ENCODE measurements around the gene CST2. TPM values are rescaled to one million over a fixed set of nuclear protein-coding genes. Genes with fewer than 3 reads are reported as not detected.
"Not testable (repeated sequence)": the region's sequence is repeated elsewhere in the genome, so short reads cannot be mapped to it uniquely, and the experiment has no call there.

The CST2 gene
- total RNA-seq, 3 donors from 2014 or later = not detected

DNA sequence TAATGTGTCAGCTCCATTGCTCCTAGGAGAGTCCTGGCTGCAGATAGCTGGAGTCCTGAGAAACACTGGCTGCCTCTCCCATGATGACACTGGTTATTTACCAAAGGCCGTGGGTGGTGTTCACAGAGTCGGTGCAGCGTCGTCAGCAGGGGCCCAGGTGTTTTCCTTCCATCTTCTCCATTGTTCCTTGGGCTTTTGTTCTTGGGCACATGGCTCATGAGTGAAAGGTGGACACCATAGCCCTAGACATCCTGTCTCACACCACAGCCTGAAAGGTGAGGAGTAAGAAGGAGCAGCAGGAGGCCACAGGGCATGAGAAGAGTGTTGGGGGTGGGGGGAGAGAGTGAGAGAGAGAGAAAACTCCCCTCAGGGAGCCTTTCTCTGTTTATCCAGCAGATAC lies 43.9 kb upstream of the CST2 start:
- intact Hi-C loops (cut with DNase I; ENCODE audit: low total_unique reads) = no loop called here
- DNase-seq (ENCODE audit: low spot score in 2 of 2) = no peak
- no peak overlapping the region for H3K27ac ChIP-seq

DNA sequence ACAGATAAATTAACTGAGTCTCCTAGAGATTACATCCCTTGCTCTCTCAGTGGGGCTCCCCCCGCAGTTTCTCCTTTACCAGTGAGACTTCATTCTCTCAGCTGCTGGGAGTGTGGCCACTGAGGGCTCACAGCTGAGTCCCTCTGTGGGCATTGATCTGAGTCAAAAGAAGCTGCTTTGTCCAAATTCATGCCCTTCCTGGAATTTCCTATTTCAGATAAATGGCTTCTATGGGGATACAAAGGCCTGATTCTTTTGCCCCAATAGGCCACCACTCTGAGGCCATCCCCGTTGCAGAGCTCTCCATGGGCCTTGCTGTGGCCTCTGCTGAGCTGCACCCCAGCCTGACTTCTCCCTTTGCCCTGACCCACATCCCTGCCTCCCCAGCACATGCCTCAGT lies 43.0 kb upstream of the CST2 start:
- Histone ChIP-seq H3K27me3 (peaks cover 0 to 26% of the 10 kb centered on the region in 2 donors), H3K9me3 (no peaks in the 10 kb centered on the region), H3K36me3 (no peaks in the 10 kb centered on the region), H3K27ac (no peak overlapping the region), H3K4me1 (no peaks in the 10 kb centered on the region), H3K4me3 (no peak overlapping the region)
- TF ChIP-seq, protein P1, sequence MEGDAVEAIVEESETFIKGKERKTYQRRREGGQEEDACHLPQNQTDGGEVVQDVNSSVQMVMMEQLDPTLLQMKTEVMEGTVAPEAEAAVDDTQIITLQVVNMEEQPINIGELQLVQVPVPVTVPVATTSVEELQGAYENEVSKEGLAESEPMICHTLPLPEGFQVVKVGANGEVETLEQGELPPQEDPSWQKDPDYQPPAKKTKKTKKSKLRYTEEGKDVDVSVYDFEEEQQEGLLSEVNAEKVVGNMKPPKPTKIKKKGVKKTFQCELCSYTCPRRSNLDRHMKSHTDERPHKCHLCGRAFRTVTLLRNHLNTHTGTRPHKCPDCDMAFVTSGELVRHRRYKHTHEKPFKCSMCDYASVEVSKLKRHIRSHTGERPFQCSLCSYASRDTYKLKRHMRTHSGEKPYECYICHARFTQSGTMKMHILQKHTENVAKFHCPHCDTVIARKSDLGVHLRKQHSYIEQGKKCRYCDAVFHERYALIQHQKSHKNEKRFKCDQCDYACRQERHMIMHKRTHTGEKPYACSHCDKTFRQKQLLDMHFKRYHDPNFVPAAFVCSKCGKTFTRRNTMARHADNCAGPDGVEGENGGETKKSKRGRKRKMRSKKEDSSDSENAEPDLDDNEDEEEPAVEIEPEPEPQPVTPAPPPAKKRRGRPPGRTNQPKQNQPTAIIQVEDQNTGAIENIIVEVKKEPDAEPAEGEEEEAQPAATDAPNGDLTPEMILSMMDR (IDR thresholded peaks at IDR 0.05) = no peak
- TF ChIP-seq POLR2A (IDR thresholded peaks at IDR 0.05) (no peak), POLR2AphosphoS5 (IDR thresholded peaks at IDR 0.05) (no peak)
- no peak for DNase-seq (ENCODE audit: low spot score in 2 of 2)
- intact Hi-C loops (cut with DNase I; ENCODE audit: low total_unique reads) = loop anchor here (5.0 kb wide), 1 partner anchor 988 kb away; no protein-coding TSS in a partner anchor

More for the DNA sequence above, 43.9 kb upstream of the CST2 start:
- H3K4me1 ChIP-seq = no peaks in the 10 kb centered on the region
- H3K4me3 ChIP-seq = no peak overlapping the region
- H3K9me3 ChIP-seq = no peaks in the 10 kb centered on the region
- peaks cover 0 to 26% of the 10 kb centered on the region in 2 donors for H3K27me3 ChIP-seq
- no peaks in the 10 kb centered on the region for H3K36me3 ChIP-seq
- TF ChIP-seq, protein P1 (IDR thresholded peaks at IDR 0.05) = no peak
- TF ChIP-seq POLR2AphosphoS5 (IDR thresholded peaks at IDR 0.05) = no peak
- no peak for TF ChIP-seq POLR2A (IDR thresholded peaks at IDR 0.05)

DNA sequence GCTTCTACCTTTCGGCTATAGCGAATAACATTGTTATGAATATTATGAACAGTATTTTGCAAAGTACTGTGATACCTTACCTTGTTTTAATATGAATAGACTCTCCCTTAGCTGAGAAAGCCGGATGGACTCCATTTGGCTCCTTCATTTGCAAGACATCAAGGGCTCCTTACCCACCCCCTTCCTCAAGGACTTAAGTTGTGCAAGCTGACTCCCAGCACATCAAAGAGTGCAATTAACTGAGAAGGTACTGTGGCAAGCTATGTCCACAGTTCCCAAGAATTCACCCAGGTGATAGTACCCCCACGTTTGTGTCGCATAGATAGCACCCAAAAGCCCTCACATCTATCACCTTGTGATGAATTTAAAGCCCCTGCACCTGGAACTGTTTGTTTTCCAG lies 41.8 kb upstream of the CST2 start:
- peaks cover 0 to 2% of the 10 kb centered on the region in 2 donors for H3K9me3 ChIP-seq

DNA sequence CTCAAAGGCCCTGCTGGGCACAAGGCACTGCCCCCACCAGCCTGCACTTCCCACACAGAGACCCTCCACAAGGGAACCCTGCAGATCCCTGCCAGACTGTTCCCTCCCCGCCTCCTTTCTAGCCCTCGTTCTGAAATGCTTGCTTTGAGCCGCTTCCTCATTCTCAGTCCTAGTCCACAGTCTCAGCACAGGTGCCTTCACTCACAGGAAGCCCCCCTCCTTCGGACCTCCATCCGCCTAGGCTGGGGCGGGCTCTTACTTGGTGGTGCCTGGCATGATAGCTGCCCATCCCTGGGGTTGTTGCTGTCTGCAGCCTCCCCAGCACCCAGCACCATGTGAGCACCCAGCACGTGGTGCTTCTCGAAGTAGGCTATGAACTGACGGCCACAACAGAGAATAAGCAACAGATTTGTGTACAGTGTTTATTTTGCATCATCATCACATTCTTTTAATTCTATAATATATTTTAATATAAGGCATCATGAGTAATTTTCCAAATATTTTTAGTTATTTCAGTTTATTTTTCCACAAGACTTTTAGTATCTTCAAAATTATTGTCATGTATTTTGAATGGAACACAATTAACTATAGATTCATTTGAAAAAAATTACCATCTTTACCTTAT lies 40.7 kb upstream of the CST2 start:
- intact Hi-C loops (cut with DNase I; ENCODE audit: low total_unique reads) = loop anchor here (5.0 kb wide), 1 partner anchor 990 kb away; no protein-coding TSS in a partner anchor
- Histone ChIP-seq H3K27ac (no peak overlapping the region), H3K4me3 (no peak overlapping the region)

More for the DNA sequence above, 41.8 kb upstream of the CST2 start:
- H3K4me1 ChIP-seq = no peaks in the 10 kb centered on the region
- DNase-seq (ENCODE audit: low spot score in 2 of 2) = no peak
- intact Hi-C loops (cut with DNase I; ENCODE audit: low total_unique reads) = loop anchor here (5.0 kb wide), 1 partner anchor 989 kb away; no protein-coding TSS in a partner anchor
- peaks cover 0 to 26% of the 10 kb centered on the region in 2 donors for H3K27me3 ChIP-seq
- no peak overlapping the region for H3K27ac ChIP-seq
- no peaks in the 10 kb centered on the region for H3K36me3 ChIP-seq
- TF ChIP-seq POLR2AphosphoS5 (IDR thresholded peaks at IDR 0.05) (no peak), POLR2A (IDR thresholded peaks at IDR 0.05) (no peak)
- TF ChIP-seq, protein P1 (IDR thresholded peaks at IDR 0.05) = no peak
- no peak overlapping the region for H3K4me3 ChIP-seq

DNA sequence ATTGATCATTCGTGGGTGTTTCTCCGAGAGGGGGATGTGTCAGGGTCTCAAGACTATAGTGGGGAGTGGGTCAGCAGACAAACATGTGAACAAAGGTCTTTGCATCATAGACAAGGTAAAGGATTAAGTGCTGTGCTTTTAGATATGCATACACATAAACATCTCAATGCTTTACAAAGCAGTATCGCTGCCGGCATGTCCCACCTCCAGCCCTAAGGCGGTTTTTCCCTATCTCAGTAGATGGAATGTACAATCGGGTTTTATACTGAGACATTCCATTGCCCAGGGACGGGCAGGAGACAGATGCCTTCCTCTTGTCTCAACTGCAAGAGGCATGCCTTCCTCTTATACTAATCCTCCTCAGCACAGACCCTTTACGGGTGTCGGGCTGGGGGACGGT lies 34.2 kb upstream of the CST2 start:
- H3K36me3 ChIP-seq; DNase-seq (ENCODE audit: low spot score in 2 of 2); H3K4me3 ChIP-seq; H3K9me3 ChIP-seq; intact Hi-C loops (cut with DNase I; ENCODE audit: low total_unique reads); H3K27me3 ChIP-seq; H3K27ac ChIP-seq; H3K4me1 ChIP-seq: not testable (repeated sequence)

More for the DNA sequence above, 40.7 kb upstream of the CST2 start:
- Histone ChIP-seq H3K27me3 (peaks cover 0 to 26% of the 10 kb centered on the region in 2 donors), H3K36me3 (no peaks in the 10 kb centered on the region), H3K9me3 (peaks cover 0 to 8% of the 10 kb centered on the region in 2 donors), H3K4me1 (no peaks in the 10 kb centered on the region)
- TF ChIP-seq, protein P1 (IDR thresholded peaks at IDR 0.05) = no peak
- TF ChIP-seq POLR2AphosphoS5 (IDR thresholded peaks at IDR 0.05) (no peak), POLR2A (IDR thresholded peaks at IDR 0.05) (no peak)
- no peak for DNase-seq (ENCODE audit: low spot score in 2 of 2)

Data from breast epithelium (tissue), 4 donors.